ENCODE data around the gene IGFBP5. TPM values are rescaled to one million over a fixed set of nuclear protein-coding genes. Genes with fewer than 3 reads are reported as not detected.

Gene IGFBP5
- total RNA-seq, 1 donor from 2014 or later: 191 TPM

GRCh38 chr2:216634370-216635148 is 60.8 kb downstream of the IGFBP5 start:
- no peak for DNase-seq (ENCODE audit: low spot score)
- intact Hi-C loops (cut with DNase I): loop anchor here (10.0 kb wide), 1 partner anchor 60 kb away; no protein-coding TSS in a partner anchor

DNA sequence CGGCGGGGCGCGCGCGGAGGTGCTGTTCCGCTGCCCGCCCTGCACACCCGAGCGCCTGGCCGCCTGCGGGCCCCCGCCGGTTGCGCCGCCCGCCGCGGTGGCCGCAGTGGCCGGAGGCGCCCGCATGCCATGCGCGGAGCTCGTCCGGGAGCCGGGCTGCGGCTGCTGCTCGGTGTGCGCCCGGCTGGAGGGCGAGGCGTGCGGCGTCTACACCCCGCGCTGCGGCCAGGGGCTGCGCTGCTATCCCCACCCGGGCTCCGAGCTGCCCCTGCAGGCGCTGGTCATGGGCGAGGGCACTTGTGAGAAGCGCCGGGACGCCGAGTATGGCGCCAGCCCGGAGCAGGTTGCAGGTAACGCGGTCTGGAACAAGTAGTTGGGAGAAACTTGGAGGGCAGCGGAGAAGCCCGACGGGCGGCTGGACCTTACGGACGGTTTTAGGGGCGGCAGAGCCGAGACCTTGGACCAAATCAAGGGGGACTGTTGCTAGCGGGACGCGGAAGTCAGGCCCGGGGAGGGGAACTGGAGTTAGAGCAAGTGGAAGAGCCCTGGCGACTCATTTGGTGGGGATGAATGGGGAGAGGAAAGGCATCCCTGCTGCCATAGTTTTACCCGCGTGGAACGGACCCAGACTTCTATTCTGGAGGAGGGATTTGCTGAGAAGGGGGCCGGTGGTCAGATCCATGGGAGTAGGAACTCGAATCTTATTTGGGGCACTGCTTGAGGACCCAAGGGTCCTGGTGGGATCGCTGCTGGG is 61.6 kb downstream of the IGFBP5 start:
- no peak for DNase-seq (ENCODE audit: low spot score)
- intact Hi-C loops (cut with DNase I): loop anchor here (10.0 kb wide), 1 partner anchor 59 kb away; no protein-coding TSS in a partner anchor

- intact Hi-C loops (cut with DNase I): loop anchor here (10.0 kb wide), 1 partner anchor 58 kb away; no protein-coding TSS in a partner anchor
- DNase-seq (ENCODE audit: low spot score): no peak
These were observed 62.3 kb downstream of the IGFBP5 start, which contains the start of gene IGFBP2 for GRCh38 chr2:216632952-216633615. Gene IGFBP2, plus strand, starts transcription at chr2:216633420. Its CDS starts 104 bp downstream, at chr2:216633524.

- no peak for DNase-seq (ENCODE audit: low spot score)
- intact Hi-C loops (cut with DNase I): loop anchor here (10.0 kb wide), 1 partner anchor 58 kb away; no protein-coding TSS in a partner anchor
These were observed 62.9 kb downstream of the IGFBP5 start for GRCh38 chr2:216632346-216632951.

DNA sequence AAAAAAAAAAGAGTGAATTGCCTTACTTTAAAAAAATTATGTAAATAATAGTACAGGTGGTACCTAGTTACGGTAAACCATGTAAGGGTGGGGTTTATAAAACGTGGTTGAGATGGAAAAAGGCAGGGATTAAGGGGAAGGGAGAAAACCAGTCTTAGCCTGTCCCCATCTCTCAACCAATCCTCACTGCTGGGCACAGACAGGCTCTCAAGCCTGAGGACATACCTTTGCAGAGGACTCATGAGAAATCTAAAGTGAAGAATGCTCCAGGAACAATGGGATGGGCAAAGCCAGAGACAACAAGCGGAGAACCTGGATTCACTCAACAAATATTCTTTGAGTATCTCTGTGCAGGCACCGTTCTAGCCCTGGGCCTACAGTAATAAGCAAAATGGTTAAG is 65.6 kb downstream of the IGFBP5 start:
- intact Hi-C loops (cut with DNase I): loop anchor here (10.0 kb wide), 1 partner anchor 55 kb away; no protein-coding TSS in a partner anchor
- DNase-seq (ENCODE audit: low spot score): no peak

DNA sequence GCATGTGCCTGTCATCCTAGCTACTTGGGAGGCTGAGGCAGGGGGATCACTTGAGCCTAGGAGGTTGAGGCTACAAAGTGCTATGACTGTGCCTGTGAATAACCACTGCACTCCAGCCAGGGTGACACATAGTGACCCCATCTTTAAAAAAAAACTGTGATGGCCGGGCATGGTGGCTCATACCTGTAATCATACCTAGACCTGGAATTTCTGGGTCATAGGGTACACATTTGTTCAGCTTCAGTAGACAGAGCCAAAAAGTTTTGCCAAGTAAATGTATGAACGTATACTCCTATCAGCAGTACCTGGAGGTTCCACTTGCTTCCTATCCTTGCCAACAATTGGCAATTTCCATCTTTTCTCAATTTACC is 68.5 kb downstream of the IGFBP5 start:
- intact Hi-C loops (cut with DNase I): no loop called here
- DNase-seq (ENCODE audit: low spot score): no peak

GRCh38 chr2:216626168-216626874 is 69.0 kb downstream of the IGFBP5 start:
- no peak for DNase-seq (ENCODE audit: low spot score)
- intact Hi-C loops (cut with DNase I): no loop called here

GRCh38 chr2:216624251-216624650 is 71.1 kb downstream of the IGFBP5 start:
- no peak for DNase-seq (ENCODE audit: low spot score)
- intact Hi-C loops (cut with DNase I): no loop called here

DNA sequence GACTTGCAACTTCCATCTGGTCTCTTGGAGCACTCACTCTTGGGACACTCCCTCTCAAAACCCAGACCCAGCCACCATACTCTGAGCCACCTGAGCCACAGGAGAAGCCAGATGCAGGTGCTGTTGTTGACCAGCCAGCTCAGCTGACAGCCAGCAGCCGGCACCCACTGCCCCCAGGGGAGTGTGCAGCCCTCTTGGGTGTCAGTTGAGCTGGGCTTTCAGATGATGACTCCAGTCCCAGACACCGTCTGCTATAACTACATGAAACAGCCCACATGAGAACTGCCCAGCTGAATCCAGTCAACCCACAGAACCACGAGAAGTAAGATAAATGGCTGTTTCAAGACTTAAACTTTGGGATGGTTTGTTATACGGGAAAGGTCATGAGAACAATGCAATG is 72.8 kb downstream of the IGFBP5 start:
- intact Hi-C loops (cut with DNase I): no loop called here
- DNase-seq (ENCODE audit: low spot score): no peak

Other genes starting within 250 kb of the IGFBP5 start
- gene RPL37A, start 196.7 kb downstream of the IGFBP5 start, total RNA-seq: 1,531 TPM
- gene IGFBP2, start 62.1 kb downstream of the IGFBP5 start, total RNA-seq: 785 TPM
- not detected for gene TNP1, start 164.5 kb upstream of the IGFBP5 start, total RNA-seq